Ishikawa (cell line): ENCODE results near the gene DNAJB13.

Source experiments
- EP300 ChIP-seq: IDR thresholded peaks from 2 replicates; pipeline ENCODE4 v1.6.1; 2012; ENCODE audit warnings: borderline replicate concordance
- FOXM1 ChIP-seq: IDR thresholded peaks from 2 replicates; pipeline ENCODE4 v1.6.1; 2012; ENCODE audit warnings: low read depth, borderline replicate concordance
- MAX ChIP-seq: IDR thresholded peaks from 2 replicates; pipeline ENCODE4 v1.6.1; 2012
- RAD21 ChIP-seq: IDR thresholded peaks from 2 replicates; pipeline ENCODE4 v1.6.1; 2012; ENCODE audit warnings: low read depth
- REST ChIP-seq: IDR thresholded peaks from 2 replicates; pipeline ENCODE4 v1.6.1; 2012; ENCODE audit warnings: low read depth, mild to moderate bottlenecking
- TAF1 ChIP-seq: IDR thresholded peaks from 2 replicates; pipeline ENCODE4 v1.6.1; 2012; ENCODE audit warnings: low read depth, mild to moderate bottlenecking
- TCF12 ChIP-seq: IDR thresholded peaks from 2 replicates; pipeline ENCODE4 v1.6.1; 2012; ENCODE audit warnings: low read depth
- TEAD4 ChIP-seq: IDR thresholded peaks from 2 replicates; pipeline ENCODE4 v1.6.1; 2012
- YY1 ChIP-seq: IDR thresholded peaks from 2 replicates; pipeline ENCODE4 v1.6.1; 2012; ENCODE audit warnings: low read depth

- TF ChIP-seq EP300: no peak
- TF ChIP-seq TEAD4: no peak
- no peak for TF ChIP-seq REST
- TF ChIP-seq TAF1: no peak
- TF ChIP-seq YY1: no peak
- no peak for TF ChIP-seq FOXM1
- TF ChIP-seq RAD21: no peak
- TF ChIP-seq MAX: no peak
- TF ChIP-seq TCF12: no peak
Measured at GRCh38 chr11:73996161-73996747, 45.4 kb downstream of the DNAJB13 start.
